OCI-LY1 (cell line): ENCODE results near the gene RSAD1.

Source experiments
- H2AFZ ChIP-seq: fragments of 200-600 bp; sonication (generic), shearing (Covaris generic); 2 replicates; pipeline ENCODE4 v1.6.0; 2014; ENCODE audit warnings: antibody characterized with exemption, mild to moderate bottlenecking, low read length
- H3F3A ChIP-seq: fragments of 200-600 bp; sonication (generic), shearing (Covaris generic); 2 replicates; pipeline ENCODE4 v1.6.0; 2014; ENCODE audit warnings: mild to moderate bottlenecking, antibody characterized with exemption, low read length, moderate library complexity; ENCODE audit not compliant: insufficient read depth
- H3K27ac ChIP-seq: fragments of 200-600 bp; sonication (generic); 2 replicates; pipeline ENCODE4 v1.5.1; 2014; ENCODE audit warnings: low read length, mixed run types, mild to moderate bottlenecking, low read depth; ENCODE audit not compliant: poor library complexity, severe bottlenecking
- H3K27me3 ChIP-seq: fragments of 200-600 bp; sonication (generic); 2 replicates; pipeline ENCODE4 v1.6.0; 2014; ENCODE audit warnings: antibody characterized with exemption, mild to moderate bottlenecking, low read length, moderate library complexity; ENCODE audit not compliant: insufficient read depth
- H3K36me3 ChIP-seq: fragments of 200-600 bp; sonication (generic); 2 replicates; pipeline ENCODE4 v1.6.1; 2014; ENCODE audit warnings: mild to moderate bottlenecking, antibody characterized with exemption, low read length, moderate library complexity, mixed read lengths; ENCODE audit not compliant: insufficient read depth
- H3K4me1 ChIP-seq: fragments of 200-600 bp; sonication (generic); 2 replicates; pipeline ENCODE4 v1.5.1; 2014; ENCODE audit warnings: mild to moderate bottlenecking, low read length, moderate library complexity; ENCODE audit not compliant: insufficient read depth, severe bottlenecking
- H3K4me2 ChIP-seq: fragments of 200-600 bp; sonication (generic), shearing (Covaris generic); 2 replicates; pipeline ENCODE4 v1.6.1; 2014; ENCODE audit warnings: low read length
- H3K4me3 ChIP-seq: fragments of 200-600 bp; sonication (generic); 2 replicates; pipeline ENCODE4 v1.5.1; 2014; ENCODE audit warnings: low read length, low read depth, mild to moderate bottlenecking, mixed read lengths; ENCODE audit not compliant: poor library complexity, severe bottlenecking
- H3K79me2 ChIP-seq: fragments of 200-600 bp; shearing (Covaris generic); 2 replicates; pipeline ENCODE4 v1.6.1; 2016; ENCODE audit warnings: mixed run types, low read length, mixed read lengths; ENCODE audit not compliant: insufficient read depth
- H3K9ac ChIP-seq: fragments of 200-600 bp; sonication (generic), shearing (Covaris generic); 2 replicates; pipeline ENCODE4 v1.6.1; 2014; ENCODE audit warnings: mild to moderate bottlenecking, low read length, mixed read lengths
- H3K9me2 ChIP-seq: fragments of 200-600 bp; sonication (generic), shearing (Covaris generic); 2 replicates; pipeline ENCODE4 v1.6.1; 2014; ENCODE audit warnings: low read depth, mild to moderate bottlenecking, low read length, mixed read lengths
- H3K9me3 ChIP-seq: fragments of 200-600 bp; shearing (Covaris generic); 2 replicates; pipeline ENCODE4 v1.6.1; 2014; ENCODE audit warnings: low read length, mixed read lengths
- H4K20me1 ChIP-seq: fragments of 200-600 bp; sonication (generic), shearing (Covaris generic); 2 replicates; pipeline ENCODE4 v1.6.0; 2016; ENCODE audit warnings: mild to moderate bottlenecking, low read length; ENCODE audit not compliant: insufficient read depth
- EZH2 ChIP-seq: fragments of 200-600 bp; sonication (generic), shearing (Covaris generic); IDR thresholded peaks from 2 replicates; pipeline ENCODE4 v1.8.0; 2017; ENCODE audit warnings: borderline replicate concordance, mixed run types, mild to moderate bottlenecking, antibody characterized with exemption, low read length, moderate library complexity, mixed read lengths
- TF ChIP-seq, protein P1 (sequence below): fragments of 200-600 bp; sonication (generic), shearing (Covaris generic); IDR thresholded peaks from 2 replicates; pipeline ENCODE4 v1.5.1; 2017; ENCODE audit warnings: mild to moderate bottlenecking, antibody characterized with exemption, low read length, moderate library complexity, mixed read lengths

RSAD1 gene

DNA sequence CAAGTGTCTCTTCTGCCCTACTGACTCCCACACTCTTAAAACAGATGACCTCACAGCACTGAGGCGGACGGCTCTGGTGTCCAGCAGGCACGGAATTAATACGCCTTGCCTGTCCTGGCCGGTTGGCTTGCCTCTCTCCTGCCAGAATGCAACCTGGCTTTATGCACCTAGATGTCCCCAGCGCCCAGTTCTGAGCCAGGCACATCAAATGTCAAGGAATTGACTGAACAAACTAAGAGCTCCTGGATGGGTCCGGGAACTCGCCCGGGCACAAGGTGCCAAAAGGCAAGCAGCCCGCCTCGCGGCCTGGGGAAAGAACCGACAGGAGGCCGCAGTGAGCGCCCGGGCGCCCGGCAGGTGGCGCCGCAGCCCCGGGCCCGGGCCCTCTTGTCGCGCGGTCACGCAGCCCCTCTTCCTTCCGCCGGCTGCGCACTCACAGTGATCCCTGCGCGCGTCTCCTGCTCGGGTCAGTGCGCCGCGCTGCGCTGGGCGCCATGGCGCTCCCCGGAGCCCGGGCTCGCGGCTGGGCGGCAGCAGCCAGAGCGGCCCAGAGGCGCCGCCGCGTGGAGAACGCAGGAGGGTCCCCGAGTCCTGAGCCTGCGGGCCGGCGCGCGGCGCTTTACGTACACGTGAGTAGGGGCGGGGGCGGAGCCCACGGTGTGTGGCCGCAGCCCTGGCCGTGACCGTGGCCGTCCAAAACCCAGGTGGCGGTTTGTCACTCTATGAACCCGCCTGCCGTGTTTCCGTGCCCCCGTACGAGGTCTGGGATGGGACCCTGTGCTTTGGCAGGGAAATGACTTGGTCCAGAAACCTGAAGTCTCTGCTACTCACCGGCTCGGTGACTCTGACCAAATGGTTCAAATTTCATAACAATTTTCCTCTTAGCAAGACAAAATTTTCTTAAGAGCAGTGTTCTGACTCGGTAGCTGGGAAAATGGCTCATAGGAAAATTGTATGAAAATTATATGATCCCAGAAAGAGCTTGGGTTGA, at the start of gene RSAD1:
Gene RSAD1, plus strand, starts transcription at position 470 of the 991 bp plus-strand sequence. Its CDS starts 25 bp downstream, at position 495.
- Histone ChIP-seq H3K27ac (peak within 1 kb of the TSS; percentile 45), H3K27me3 (no peaks in the 10 kb centered on the region), H3F3A (no peaks in the 10 kb centered on the region), H3K9me3 (no peaks in the 10 kb centered on the region), H3K79me2 (no peaks in the 10 kb centered on the region), H3K4me2 (peak within 1 kb of the TSS; percentile 87), H3K4me3 (peak within 1 kb of the TSS; percentile 76), H3K9ac (peak within 1 kb of the TSS; percentile 82), H2AFZ (peak within 1 kb of the TSS; percentile 63), H3K36me3 (no peaks in the 10 kb centered on the region), H4K20me1 (no peaks in the 10 kb centered on the region), H3K9me2 (no peaks in the 10 kb centered on the region), H3K4me1 (peaks cover 11% of the 10 kb centered on the region)
- TF ChIP-seq, protein P1, sequence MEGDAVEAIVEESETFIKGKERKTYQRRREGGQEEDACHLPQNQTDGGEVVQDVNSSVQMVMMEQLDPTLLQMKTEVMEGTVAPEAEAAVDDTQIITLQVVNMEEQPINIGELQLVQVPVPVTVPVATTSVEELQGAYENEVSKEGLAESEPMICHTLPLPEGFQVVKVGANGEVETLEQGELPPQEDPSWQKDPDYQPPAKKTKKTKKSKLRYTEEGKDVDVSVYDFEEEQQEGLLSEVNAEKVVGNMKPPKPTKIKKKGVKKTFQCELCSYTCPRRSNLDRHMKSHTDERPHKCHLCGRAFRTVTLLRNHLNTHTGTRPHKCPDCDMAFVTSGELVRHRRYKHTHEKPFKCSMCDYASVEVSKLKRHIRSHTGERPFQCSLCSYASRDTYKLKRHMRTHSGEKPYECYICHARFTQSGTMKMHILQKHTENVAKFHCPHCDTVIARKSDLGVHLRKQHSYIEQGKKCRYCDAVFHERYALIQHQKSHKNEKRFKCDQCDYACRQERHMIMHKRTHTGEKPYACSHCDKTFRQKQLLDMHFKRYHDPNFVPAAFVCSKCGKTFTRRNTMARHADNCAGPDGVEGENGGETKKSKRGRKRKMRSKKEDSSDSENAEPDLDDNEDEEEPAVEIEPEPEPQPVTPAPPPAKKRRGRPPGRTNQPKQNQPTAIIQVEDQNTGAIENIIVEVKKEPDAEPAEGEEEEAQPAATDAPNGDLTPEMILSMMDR, result peak; percentile 82
- TF ChIP-seq EZH2, result no peak

DNA sequence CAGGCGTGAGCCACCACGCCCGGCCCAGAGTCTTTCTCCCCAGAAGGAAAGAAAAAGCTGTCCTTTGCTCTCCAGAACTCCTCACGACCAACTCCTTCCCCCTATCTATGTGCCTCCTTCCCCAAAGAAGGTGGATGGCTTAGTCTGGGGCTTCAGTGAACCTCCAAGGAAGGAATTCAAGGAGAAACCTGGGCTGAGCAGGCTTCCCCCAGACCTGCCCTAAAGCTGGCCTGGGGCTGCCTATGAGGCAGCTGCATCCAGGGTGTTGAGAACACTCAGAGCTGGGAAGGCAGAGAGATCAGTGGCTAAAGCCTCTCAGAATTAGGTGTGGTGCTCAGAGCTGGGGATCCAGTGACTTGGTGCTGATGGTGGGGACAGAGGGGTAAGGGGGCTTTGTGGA, 48.9 kb upstream of the RSAD1 start:
- no peaks in the 10 kb centered on the region for H3K9me3 ChIP-seq
- no peaks in the 10 kb centered on the region for H3K27me3 ChIP-seq
- no peak overlapping the region for H3K4me2 ChIP-seq
- no peaks in the 10 kb centered on the region for H3F3A ChIP-seq
- H3K4me3 ChIP-seq, result no peak overlapping the region
- H3K79me2 ChIP-seq, result no peaks in the 10 kb centered on the region
- TF ChIP-seq EZH2, result no peak
- TF ChIP-seq, protein P1, result no peak
- no peak overlapping the region for H3K27ac ChIP-seq
- H3K4me1 ChIP-seq, result peaks cover 21% of the 10 kb centered on the region
- no peak overlapping the region for H2AFZ ChIP-seq
- H3K36me3 ChIP-seq, result no peaks in the 10 kb centered on the region
- H3K9ac ChIP-seq, result no peak overlapping the region
- H4K20me1 ChIP-seq, result no peaks in the 10 kb centered on the region
- no peaks in the 10 kb centered on the region for H3K9me2 ChIP-seq

DNA sequence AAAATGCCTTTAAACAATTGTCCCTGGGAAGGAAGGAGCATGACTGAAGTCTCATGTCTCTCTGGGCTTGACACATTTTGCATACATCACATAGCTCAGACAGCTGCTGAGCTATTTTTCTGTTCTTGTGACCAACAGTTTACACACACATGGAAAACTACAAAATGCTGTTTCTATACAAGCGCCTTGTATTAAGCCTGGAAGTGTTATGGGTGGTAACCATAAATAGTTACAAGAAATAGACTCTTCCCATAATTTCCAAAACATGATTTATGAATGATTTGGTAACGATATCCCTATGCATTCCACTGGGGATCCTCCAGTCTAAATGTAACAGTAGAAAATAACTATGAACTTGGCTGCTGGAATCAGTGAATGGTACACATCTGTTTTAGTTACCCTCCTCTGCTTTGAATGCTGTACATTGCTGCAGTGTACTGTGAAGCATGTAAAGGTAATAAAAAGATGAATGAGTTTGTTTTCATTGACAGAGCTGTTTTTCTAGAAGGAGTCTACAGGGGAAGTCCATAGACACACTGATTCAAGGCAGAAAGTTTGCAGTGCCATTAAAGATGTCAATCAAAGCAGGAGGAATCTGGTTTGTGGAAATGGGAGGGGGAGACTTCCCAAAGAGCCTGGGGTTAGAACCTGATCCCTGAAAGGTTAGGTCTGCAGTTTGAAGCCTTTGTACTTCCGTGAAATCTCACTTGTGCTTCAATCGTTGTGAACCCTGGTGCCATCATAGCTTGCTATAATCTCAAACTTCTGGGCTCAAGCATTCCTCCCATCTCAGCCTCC, 47.6 kb upstream of the RSAD1 start:
- no peaks in the 10 kb centered on the region for H3F3A ChIP-seq
- no peak overlapping the region for H3K27ac ChIP-seq
- H3K4me3 ChIP-seq, result no peak overlapping the region
- H3K4me1 ChIP-seq, result peaks cover 13% of the 10 kb centered on the region
- H3K9me2 ChIP-seq, result no peaks in the 10 kb centered on the region
- H3K27me3 ChIP-seq, result no peaks in the 10 kb centered on the region
- H3K9me3 ChIP-seq, result no peaks in the 10 kb centered on the region
- H3K36me3 ChIP-seq, result no peaks in the 10 kb centered on the region
- no peak for TF ChIP-seq EZH2
- TF ChIP-seq, protein P1, result no peak
- no peaks in the 10 kb centered on the region for H4K20me1 ChIP-seq
- no peak overlapping the region for H3K4me2 ChIP-seq
- H3K9ac ChIP-seq, result no peak overlapping the region
- H2AFZ ChIP-seq, result no peak overlapping the region
- H3K79me2 ChIP-seq, result no peaks in the 10 kb centered on the region
